Muscle layer of duodenum (tissue), 2 donors: ENCODE data around the gene HDAC4.

Experiments used
- H3K27ac ChIP-seq: one replicate; pipeline ENCODE4 v1.7.0; 2013; ENCODE audit warnings: mild to moderate bottlenecking, low read length
- H3K27me3 ChIP-seq: one replicate; pipeline ENCODE4 v1.7.0; 2013; ENCODE audit warnings: low read depth, mild to moderate bottlenecking, control low read depth, low read length
- H3K36me3 ChIP-seq, 2 donors: one replicate each; pipeline ENCODE4 v1.7.0; 2013; ENCODE audit warnings: low read length in 2 of 2, control low read depth in 1 of 2, mild to moderate bottlenecking in 1 of 2; ENCODE audit not compliant: insufficient read depth in 2 of 2, control insufficient read depth in 1 of 2
- H3K4me1 ChIP-seq, 2 donors: one replicate each; pipeline ENCODE4 v1.7.0; 2013; ENCODE audit warnings: low read length in 2 of 2, mild to moderate bottlenecking in 2 of 2, control low read depth in 1 of 2, moderate library complexity in 1 of 2; ENCODE audit not compliant: insufficient read depth in 2 of 2, control insufficient read depth in 1 of 2
- H3K4me3 ChIP-seq, 2 donors: one replicate each; pipeline ENCODE4 v1.7.0; 2013; ENCODE audit warnings: low read length in 2 of 2, low read depth in 1 of 2, mild to moderate bottlenecking in 1 of 2
- H3K9me3 ChIP-seq, 2 donors: one replicate each; pipeline ENCODE4 v1.7.0; 2013; ENCODE audit warnings: low read length in 2 of 2, control low read depth in 1 of 2, mild to moderate bottlenecking in 1 of 2; ENCODE audit not compliant: control insufficient read depth in 1 of 2
- donor health status: healthy.

Gene HDAC4

GRCh38 chr2:239424337-239425045 is 23.7 kb upstream of the HDAC4 start:
- H3K4me1 ChIP-seq: no peaks in the 10 kb centered on the region
- no peak overlapping the region for H3K4me3 ChIP-seq
- H3K27me3 ChIP-seq: no peaks in the 10 kb centered on the region
- H3K27ac ChIP-seq: no peak overlapping the region
- H3K9me3 ChIP-seq: no peaks in the 10 kb centered on the region
- H3K36me3 ChIP-seq: no peaks in the 10 kb centered on the region

GRCh38 chr2:239423551-239423950 is 22.7 kb upstream of the HDAC4 start:
- Histone ChIP-seq H3K4me3 (no peak overlapping the region), H3K9me3 (no peaks in the 10 kb centered on the region), H3K36me3 (no peaks in the 10 kb centered on the region), H3K4me1 (no peaks in the 10 kb centered on the region), H3K27me3 (no peaks in the 10 kb centered on the region), H3K27ac (no peak overlapping the region)

GRCh38 chr2:239421851-239422250 is 21.0 kb upstream of the HDAC4 start:
- H3K4me1 ChIP-seq: no peaks in the 10 kb centered on the region
- no peak overlapping the region for H3K4me3 ChIP-seq
- no peaks in the 10 kb centered on the region for H3K36me3 ChIP-seq
- H3K9me3 ChIP-seq: no peaks in the 10 kb centered on the region
- no peak overlapping the region for H3K27ac ChIP-seq
- H3K27me3 ChIP-seq: no peaks in the 10 kb centered on the region

- Histone ChIP-seq H3K27me3 (no peaks in the 10 kb centered on the region), H3K27ac (no peak overlapping the region), H3K9me3 (no peaks in the 10 kb centered on the region), H3K4me3 (no peak overlapping the region), H3K36me3 (no peaks in the 10 kb centered on the region), H3K4me1 (no peaks in the 10 kb centered on the region)
Observed at GRCh38 chr2:239420082-239420481, 19.3 kb upstream of the HDAC4 start.

- Histone ChIP-seq H3K36me3 (no peaks in the 10 kb centered on the region), H3K9me3 (no peaks in the 10 kb centered on the region), H3K27me3 (no peaks in the 10 kb centered on the region), H3K4me1 (no peaks in the 10 kb centered on the region), H3K4me3 (no peak overlapping the region), H3K27ac (no peak overlapping the region)
Observed at GRCh38 chr2:239418918-239419317, 18.1 kb upstream of the HDAC4 start.

- H3K4me1 ChIP-seq: no peaks in the 10 kb centered on the region
- H3K27ac ChIP-seq: no peak overlapping the region
- H3K9me3 ChIP-seq: peaks cover 0 to 5% of the 10 kb centered on the region in 2 donors
- no peak overlapping the region for H3K4me3 ChIP-seq
- no peaks in the 10 kb centered on the region for H3K27me3 ChIP-seq
- no peaks in the 10 kb centered on the region for H3K36me3 ChIP-seq
Observed at GRCh38 chr2:239412905-239413603, 12.2 kb upstream of the HDAC4 start.

- H3K27ac ChIP-seq: no peak overlapping the region
- H3K36me3 ChIP-seq: no peaks in the 10 kb centered on the region
- H3K4me1 ChIP-seq: no peaks in the 10 kb centered on the region
- H3K27me3 ChIP-seq: no peaks in the 10 kb centered on the region
- no peak overlapping the region for H3K4me3 ChIP-seq
- H3K9me3 ChIP-seq: peaks cover 0 to 5% of the 10 kb centered on the region in 2 donors
Observed at GRCh38 chr2:239411549-239412319, 10.9 kb upstream of the HDAC4 start.

GRCh38 chr2:239411117-239411516 is 10.3 kb upstream of the HDAC4 start:
- Histone ChIP-seq H3K4me1 (no peaks in the 10 kb centered on the region), H3K9me3 (peaks cover 0 to 5% of the 10 kb centered on the region in 2 donors), H3K36me3 (no peaks in the 10 kb centered on the region), H3K4me3 (no peak overlapping the region), H3K27ac (no peak overlapping the region), H3K27me3 (no peaks in the 10 kb centered on the region)

- no peak overlapping the region for H3K4me3 ChIP-seq
Observed at GRCh38 chr2:239409976-239410375, 9.2 kb upstream of the HDAC4 start.

GRCh38 chr2:239407112-239407511 is 6.3 kb upstream of the HDAC4 start:
- H3K27ac ChIP-seq: no peak overlapping the region
- H3K4me1 ChIP-seq: no peaks in the 10 kb centered on the region
- no peaks in the 10 kb centered on the region for H3K36me3 ChIP-seq
- H3K4me3 ChIP-seq: no peak overlapping the region
- H3K9me3 ChIP-seq: no peaks in the 10 kb centered on the region
- no peaks in the 10 kb centered on the region for H3K27me3 ChIP-seq

More at GRCh38 chr2:239409976-239410375, 9.2 kb upstream of the HDAC4 start:
- H3K36me3 ChIP-seq: no peaks in the 10 kb centered on the region
- H3K27ac ChIP-seq: no peak overlapping the region
- H3K27me3 ChIP-seq: no peaks in the 10 kb centered on the region
- peaks cover 0 to 5% of the 10 kb centered on the region in 2 donors for H3K9me3 ChIP-seq
- H3K4me1 ChIP-seq: no peaks in the 10 kb centered on the region

- no peak overlapping the region for H3K27ac ChIP-seq
- no peaks in the 10 kb centered on the region for H3K27me3 ChIP-seq
- H3K9me3 ChIP-seq: no peaks in the 10 kb centered on the region
- peaks cover 0 to under 1% of the 10 kb centered on the region in 2 donors for H3K36me3 ChIP-seq
- no peaks in the 10 kb centered on the region for H3K4me1 ChIP-seq
- no peak overlapping the region for H3K4me3 ChIP-seq
Observed at GRCh38 chr2:239406316-239406995, 5.6 kb upstream of the HDAC4 start.
